ENCODE data around the gene SLC27A4. TPM values are rescaled to one million over a fixed set of nuclear protein-coding genes. Genes with fewer than 3 reads are reported as not detected.

SLC27A4 gene
- total RNA-seq, 2 experiments from 2014 or later, result 14.2 to 16.0 TPM

DNA sequence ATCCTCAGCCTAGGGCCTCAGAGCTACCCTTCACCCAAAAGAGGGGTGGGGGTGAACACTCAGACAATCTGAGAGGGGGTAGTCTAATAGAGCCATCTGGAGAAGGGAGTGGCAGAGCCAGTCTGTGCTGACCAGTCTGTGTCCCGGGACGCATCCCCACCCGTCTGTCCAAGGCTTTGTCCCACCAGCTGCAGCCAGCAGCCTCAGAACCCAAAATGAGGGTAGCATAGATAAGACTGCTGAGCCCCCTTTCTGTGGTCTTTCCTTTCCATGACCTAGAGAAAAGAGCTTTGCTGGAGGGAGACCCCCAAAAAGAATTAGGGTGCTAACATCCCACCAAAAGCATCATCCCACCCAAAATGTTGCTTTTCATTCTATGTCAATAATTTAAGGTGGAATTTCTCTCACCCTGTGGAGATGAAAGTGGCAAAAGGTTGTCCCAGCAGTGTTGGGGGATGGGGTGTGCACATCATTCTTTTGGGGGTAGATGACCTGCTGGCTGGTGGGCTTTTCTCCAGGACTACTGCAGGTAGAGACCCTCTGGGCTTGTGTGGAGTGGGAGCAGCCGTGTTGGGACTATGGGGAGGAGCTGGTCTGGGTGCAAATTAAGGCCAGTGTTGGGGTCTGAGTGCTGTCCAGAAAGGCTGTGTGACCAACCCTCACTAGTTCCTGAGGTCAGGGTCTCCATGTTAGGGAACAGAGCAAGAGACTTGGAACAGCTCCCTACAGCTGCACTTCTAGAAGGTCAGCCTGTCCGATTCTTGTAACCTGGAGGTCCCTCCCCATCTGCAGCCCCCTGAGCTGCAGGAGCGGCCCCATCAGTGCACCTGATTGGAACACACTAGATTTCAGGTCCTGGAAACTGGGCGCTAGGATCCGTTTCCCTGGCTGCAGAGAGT, 50.7 kb downstream of the SLC27A4 start:
- Histone ChIP-seq H3K9me2 (ENCODE audit: insufficient read depth, low read length) (no peaks in the 10 kb centered on the region), H3K27ac (ENCODE audit: low read depth, low read length, poor library complexity, severe bottlenecking) (no peak overlapping the region), H3K9me3 (ENCODE audit: low read length) (no peaks in the 10 kb centered on the region), H4K20me1 (ENCODE audit: insufficient read depth, low read length) (no peaks in the 10 kb centered on the region), H3K79me2 (ENCODE audit: insufficient read depth, low read depth, low read length) (no peaks in the 10 kb centered on the region), H3K4me1 (ENCODE audit: insufficient read depth, low read length, poor library complexity, severe bottlenecking) (no peaks in the 10 kb centered on the region), H3K4me2 (ENCODE audit: low read length) (no peak overlapping the region), H3K36me3 (ENCODE audit: insufficient read depth, low read length) (peaks cover 58% of the 10 kb centered on the region; the same call in 1 of the 2 replicates), H3K4me3 (ENCODE audit: low read depth, low read length, poor library complexity, severe bottlenecking) (no peak overlapping the region), H2AFZ (ENCODE audit: low read length) (no peak overlapping the region)
- no peak for TF ChIP-seq EZH2phosphoT487 (IDR thresholded peaks at IDR 0.05; ENCODE audit: borderline replicate concordance, low read depth, low read length)
- TF ChIP-seq, protein P1, sequence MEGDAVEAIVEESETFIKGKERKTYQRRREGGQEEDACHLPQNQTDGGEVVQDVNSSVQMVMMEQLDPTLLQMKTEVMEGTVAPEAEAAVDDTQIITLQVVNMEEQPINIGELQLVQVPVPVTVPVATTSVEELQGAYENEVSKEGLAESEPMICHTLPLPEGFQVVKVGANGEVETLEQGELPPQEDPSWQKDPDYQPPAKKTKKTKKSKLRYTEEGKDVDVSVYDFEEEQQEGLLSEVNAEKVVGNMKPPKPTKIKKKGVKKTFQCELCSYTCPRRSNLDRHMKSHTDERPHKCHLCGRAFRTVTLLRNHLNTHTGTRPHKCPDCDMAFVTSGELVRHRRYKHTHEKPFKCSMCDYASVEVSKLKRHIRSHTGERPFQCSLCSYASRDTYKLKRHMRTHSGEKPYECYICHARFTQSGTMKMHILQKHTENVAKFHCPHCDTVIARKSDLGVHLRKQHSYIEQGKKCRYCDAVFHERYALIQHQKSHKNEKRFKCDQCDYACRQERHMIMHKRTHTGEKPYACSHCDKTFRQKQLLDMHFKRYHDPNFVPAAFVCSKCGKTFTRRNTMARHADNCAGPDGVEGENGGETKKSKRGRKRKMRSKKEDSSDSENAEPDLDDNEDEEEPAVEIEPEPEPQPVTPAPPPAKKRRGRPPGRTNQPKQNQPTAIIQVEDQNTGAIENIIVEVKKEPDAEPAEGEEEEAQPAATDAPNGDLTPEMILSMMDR (conservative IDR thresholded peaks at IDR 0.05; ENCODE audit: low read length), result no peak
- DNase-seq (ENCODE audit: low spot score), result no peak
- no TSS peak for BruUV-seq (replicated peaks)
- CTCF ChIA-PET (ENCODE audit: unreplicated experiment), result no interaction called here
- POLR2A ChIA-PET, result no interaction called here
- intact Hi-C loops (cut with micrococcal nuclease; ENCODE audit: unreplicated experiment), result no loop called here

DNA sequence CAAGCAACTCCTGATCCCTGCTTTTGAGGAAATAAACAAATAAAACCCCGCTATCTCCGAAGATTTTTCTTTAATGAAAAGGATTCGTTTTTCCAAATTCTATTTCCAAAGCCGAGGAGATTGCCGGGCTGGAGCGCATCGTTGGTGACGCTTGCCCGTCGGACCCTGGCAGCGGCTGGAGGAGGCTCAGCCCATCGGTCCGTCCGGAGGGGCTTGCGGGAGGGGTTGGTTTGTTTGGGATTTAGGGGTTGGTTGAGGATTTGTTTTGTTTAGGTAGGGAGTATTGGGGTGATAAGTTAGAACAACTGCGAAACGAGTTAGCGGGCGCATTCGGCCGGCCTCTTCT, 51.6 kb downstream of the SLC27A4 start:
- CTCF ChIA-PET (ENCODE audit: unreplicated experiment), result no interaction called here
- H3K4me1 ChIP-seq (ENCODE audit: insufficient read depth, low read length, poor library complexity, severe bottlenecking), result no peaks in the 10 kb centered on the region
- intact Hi-C loops (cut with micrococcal nuclease; ENCODE audit: unreplicated experiment), result no loop called here

More for the DNA sequence above, 51.6 kb downstream of the SLC27A4 start:
- TF ChIP-seq, protein P1 (conservative IDR thresholded peaks at IDR 0.05; ENCODE audit: low read length), result no peak
- Histone ChIP-seq H3K9me2 (ENCODE audit: insufficient read depth, low read length) (no peaks in the 10 kb centered on the region), H2AFZ (ENCODE audit: low read length) (no peak overlapping the region), H3K27ac (ENCODE audit: low read depth, low read length, poor library complexity, severe bottlenecking) (no peak overlapping the region), H3K4me3 (ENCODE audit: low read depth, low read length, poor library complexity, severe bottlenecking) (no peak overlapping the region), H3K79me2 (ENCODE audit: insufficient read depth, low read depth, low read length) (no peaks in the 10 kb centered on the region), H3K36me3 (ENCODE audit: insufficient read depth, low read length) (peaks cover 49% of the 10 kb centered on the region; the same call in 1 of the 2 replicates), H4K20me1 (ENCODE audit: insufficient read depth, low read length) (no peaks in the 10 kb centered on the region), H3K9me3 (ENCODE audit: low read length) (no peaks in the 10 kb centered on the region), H3K4me2 (ENCODE audit: low read length) (no peak overlapping the region)
- no TSS peak for BruUV-seq (replicated peaks)
- POLR2A ChIA-PET, result no interaction called here
- no peak for DNase-seq (ENCODE audit: low spot score)
